Right lung (tissue), 5 donors: ENCODE results near the gene OPN4. TPM values are rescaled to one million over a fixed set of nuclear protein-coding genes. Genes with fewer than 3 reads are reported as not detected.

Source experiments
- DNase-seq, 2 donors: peaks; one replicate each; pipeline ENCODE4 v3.0.0-alpha.2; 2013
- polyA plus RNA-seq, 5 donors: library from polyadenylated mRNA; unstranded; fragments of 120-200 nt; gene quantifications; one replicate each; pipeline versions ENCODE4 v1.2.1 to v1.2.3, GENCODE V29; 2013; ENCODE audit warnings: inconsistent platforms in 1 of 5, low replicate concordance in 1 of 5; ENCODE audit not compliant: insufficient read length in 5 of 5, insufficient read depth in 1 of 5

The OPN4 gene
- polyA plus RNA-seq, 5 donors: 0.05 TPM; not detected in 4

DNA sequence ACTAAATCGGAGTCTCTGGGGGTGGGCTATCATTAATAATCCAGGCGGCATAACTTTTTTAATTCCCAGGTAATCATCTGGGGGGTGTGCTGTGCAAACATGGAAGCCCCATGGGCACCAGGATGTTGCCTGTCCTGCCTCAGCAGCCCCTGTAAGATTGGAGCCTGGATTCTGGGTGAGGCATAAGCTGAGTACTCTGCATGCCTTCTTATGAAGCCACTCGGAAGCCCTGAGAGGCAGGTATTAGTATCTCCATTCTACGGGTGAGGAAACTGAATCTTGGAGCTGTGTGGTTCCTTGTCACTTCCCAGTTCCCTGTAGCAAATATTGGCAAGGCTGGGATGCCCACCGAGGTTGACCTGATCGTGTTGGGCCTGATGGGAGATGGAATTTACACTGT, 7.4 kb upstream of the OPN4 start:
- no peak for DNase-seq

DNA sequence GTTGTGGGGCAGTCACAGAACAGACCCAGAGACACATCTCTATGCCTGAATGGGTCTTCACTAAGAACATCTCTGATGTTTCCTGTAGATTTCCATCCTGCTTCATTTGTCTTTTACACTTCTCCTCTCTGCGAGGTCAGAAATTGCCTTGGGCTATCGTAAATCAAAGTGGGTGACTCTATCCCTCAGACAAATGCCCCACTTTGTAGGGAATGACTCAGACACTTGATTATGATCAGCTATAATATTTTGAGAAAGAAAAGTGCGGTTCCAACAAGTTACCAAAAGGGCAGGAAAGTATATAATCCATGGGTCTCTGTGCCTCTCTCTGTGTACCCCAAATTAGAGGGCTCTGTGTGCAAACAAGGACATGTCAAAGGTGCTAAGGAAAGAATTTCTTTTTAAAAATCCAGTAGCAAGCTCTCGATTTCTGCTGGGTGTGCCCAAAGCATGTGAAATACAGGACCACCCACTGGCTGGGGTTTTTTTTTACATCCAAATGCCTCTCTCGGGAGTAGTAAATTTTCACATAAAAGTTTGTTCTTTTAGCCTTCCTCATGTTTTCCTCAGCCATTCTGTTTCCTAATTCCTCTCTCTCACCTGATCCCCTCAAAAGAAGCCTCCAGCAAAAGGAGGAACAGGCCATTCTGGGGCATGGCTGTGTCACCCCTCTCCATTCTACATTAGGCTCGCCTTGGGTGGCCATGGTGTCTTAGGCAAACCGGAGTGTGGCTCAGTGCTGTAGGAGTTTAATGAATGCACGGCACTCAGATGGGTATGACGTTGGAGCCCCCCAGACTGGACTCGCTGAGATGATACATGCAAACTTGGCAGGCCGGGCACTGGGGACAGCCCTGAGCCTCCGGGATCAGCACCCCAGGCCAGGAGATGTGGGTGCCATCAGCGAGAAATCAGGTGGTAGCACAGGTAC, 6.3 kb upstream of the OPN4 start:
- no peak for DNase-seq

DNA sequence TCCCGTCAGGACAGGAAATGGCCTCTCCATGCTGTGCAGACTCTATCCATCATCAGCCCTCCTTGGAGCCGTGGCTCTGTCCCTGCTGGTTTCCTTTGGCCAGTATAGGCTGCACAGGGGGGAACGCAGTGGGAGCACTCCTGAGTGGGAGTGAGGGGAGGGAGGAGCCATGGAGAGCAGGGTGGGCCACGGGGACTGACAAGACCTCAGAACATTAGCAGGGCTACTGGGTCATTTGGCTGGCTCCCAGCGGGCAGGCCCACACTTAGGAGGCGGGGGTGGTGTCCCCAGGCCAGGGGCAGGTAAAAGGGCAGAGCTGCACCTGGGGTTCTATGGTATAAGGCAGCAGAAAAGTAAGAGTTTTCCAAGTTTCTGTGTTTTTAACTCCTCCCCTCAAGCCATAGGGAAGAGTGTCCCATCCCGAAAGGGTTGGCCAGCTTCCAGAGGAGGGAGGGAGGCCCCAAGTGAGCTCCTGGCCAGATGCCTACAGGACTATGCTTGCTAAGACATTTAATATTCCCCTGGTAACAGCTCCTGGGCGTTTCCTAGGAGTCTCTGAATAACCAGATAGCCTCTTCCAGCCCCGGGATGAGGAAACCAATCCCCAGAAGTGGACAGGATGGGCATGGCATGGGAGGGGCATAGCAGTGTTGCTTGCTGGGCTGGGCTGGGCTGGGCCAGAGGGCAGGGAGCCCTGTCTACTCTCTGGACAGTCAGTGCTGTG, 5.5 kb upstream of the OPN4 start:
- DNase-seq: peak; percentile 86 to 88

DNA sequence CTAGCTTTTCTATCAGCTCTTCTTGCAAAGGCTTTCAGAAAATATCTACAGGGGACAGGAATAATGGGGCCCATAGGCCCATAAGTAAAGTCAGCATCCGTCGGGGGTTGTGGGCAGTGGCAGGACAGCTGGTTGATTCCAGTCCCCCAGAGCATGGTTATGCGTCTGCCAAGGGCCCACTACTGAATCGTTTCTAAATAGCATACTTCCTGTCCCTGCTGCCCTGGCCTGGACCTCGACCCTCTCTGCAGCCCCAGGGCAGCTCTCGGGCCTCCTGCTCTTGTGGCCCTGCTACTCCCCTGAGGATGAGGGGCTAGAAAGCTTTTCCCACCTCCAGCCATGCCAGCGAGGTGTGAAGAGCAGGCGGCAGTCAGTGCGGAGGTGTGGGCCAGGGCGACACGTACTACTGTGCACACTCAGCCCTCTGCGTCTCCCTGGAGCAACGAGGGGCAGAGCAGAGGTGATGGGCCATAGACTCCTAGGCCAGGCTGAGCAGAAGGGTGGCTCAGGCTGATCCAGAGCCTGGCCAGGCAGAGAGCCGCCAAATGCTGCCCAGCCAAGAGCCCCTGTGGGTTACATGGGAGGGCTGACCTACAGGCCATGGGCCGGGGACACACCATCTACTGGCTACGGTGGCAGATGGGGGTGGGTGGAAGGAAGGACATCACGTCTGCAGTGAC, 4.7 kb upstream of the OPN4 start:
- no peak for DNase-seq

DNA sequence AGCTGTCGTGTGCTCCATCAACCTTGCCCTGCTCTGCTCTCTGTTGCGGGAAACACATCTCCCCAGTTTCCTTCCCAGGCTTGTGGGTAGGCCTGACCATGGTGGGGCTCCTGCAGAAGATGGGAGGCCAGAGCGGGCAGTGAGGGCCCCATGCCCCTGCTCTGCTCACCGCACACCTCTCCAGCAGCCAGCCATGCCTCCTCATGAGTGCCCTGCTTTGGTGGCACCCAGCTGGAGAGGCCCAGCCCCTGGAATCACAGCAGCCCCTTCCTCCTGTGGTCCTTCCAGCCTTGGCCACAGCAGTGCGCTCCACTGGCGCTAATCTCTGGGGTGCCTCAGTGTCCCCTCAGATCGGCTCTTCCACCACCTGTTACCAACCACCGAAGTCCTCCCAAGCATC, 4.2 kb upstream of the OPN4 start:
- DNase-seq: no peak

DNA sequence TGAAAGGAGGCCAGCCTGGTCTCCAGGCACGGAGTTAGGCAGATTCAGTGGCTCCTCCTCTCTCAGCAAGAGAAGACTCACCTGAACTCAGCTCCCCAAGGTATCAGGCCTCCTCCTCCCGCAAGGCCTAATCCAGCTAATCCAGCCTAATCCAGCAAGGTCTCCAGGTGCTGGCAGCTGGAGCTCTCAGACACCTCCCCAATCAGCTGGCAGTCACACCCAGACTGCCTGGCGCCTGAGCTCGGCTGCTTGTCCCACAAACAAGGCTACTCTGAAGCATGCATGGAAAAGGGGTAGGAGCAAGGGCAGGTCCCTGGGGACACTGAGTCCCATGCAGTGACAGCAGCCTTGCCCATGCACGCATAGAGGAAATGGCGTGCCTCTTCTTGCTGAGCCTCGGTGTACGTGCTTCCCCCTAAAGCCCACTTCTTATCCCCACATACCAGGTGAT, 3.3 kb upstream of the OPN4 start:
- no peak for DNase-seq

DNA sequence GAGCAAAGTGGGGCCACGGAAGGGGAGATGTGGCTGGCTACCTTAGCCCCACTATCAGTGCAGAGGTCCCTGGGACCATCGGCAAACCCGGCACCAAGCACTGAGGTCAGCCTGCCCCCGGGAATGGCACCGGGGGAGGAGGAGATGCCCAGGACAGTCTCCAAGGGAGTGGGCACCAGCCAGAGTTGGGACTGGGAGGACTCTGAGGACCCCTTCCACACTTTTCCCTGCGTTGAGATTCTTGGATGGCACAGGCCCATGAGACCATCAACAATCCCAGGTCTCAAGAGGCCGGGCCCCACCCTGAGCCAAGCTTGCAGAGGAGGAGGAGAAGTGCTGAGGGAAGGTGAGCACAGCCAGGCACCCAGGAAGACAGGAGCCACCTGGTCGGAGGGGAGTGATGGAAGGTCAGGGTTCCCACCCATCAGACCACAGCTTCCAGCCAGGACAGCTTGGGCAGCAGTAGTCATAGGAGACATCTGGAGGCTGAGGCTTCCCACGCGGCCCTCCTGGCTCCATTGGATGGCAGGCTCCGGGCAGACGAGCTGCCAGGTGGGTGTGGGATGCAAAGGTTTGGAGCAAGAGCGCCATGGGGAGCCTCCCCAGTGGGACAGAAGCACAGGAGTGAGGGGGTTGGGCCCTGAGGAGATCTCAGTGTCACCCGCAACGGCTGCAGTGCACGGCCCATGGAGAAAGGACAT, 2.6 kb upstream of the OPN4 start:
- DNase-seq: no peak

DNA sequence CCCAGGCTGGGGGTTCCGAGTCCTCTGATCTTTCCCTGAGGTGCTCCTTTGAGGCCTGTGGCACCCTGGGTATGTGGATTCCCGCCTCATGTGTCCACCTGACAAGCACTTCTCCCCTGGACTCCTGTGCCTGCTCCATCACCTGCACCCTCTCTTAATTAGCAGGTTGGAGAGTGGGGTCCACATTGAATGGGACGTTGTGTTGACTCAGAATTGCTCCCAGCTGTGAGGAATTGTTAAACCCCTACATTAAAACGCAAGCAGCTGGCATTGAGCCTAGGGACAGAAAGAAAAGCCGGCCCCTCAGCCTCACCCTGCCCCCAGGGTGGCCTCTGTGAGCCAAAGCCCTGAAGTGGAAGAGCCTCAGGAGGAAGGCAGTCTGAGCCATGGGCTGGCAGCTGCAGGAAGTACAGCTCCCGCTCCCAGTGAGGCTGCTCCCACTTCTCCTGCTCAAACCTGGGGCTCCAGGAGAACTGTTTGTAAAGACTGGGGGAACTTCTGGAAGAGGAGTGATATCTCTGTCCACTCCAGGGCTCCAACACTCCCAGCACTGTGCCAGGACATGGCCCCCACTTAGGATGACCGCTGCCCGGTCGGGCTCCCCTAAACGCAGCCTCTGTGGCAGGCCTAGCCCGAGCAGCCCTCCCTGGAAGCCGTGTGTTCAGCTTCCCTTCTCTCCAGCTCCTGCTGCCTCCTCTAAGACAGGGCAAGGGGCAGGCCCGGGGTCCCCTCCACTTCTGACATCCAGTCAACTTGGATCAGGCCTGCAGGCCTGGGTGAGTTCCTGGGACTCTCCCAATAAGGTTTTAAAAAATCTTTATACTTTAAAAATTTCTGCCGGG, 1.8 kb upstream of the OPN4 start:
- DNase-seq: peak; percentile 69 to 71

DNA sequence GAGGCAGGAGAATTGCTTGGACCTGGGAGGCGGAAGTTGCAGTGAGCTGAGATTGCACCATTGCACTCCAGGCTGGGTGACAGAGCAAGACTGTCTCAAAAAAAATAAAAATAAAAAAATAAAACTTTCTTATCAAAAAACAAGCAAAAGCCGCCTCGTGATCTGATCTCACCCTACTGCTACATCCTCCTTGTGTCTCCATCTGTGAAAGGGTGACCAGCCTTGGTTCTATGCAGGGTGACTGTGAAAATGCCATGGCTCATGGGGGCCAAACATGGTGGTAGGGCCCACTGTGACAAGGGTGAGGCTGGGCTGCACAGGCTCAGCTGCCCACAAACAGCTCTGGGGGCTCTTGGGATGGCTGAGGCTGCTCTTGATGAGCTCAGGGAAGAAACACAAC, 968 bp upstream of the OPN4 start:
- DNase-seq: no peak

DNA sequence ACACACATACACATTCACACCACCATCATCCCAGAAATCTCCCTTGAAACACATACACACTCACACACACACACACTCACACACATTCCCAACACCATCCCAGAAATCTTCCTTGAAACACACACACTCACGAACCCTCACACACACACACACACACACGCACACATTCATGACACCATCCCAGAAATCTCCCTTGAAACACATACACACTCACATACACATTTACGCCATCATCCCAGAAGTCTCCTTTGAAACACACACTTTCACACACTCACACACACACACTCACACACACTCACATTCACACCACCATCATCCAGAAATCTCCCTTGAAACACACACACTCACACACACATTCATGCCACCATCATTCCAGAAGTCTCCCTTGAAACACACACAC, 360 bp upstream of the OPN4 start:
- no peak for DNase-seq

DNA sequence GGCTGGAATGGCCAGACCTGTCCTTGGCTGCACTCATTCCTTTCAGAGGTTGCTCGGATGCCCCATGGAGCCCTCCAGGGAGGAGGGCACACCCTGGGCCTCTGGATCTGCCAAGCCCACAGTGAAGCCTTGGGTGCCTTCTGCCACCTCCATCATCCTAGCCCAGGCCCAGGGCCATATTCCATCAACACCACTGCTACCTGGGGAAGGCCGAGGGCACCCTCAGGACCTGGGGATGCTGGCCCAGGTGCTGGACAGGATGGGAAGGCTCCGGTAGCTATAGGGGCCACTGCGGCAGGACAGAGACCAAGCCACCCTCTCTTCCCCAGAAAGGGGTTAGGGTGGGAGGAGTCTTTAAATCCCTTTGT, 810 bp downstream of the OPN4 start:
- DNase-seq: no peak

DNA sequence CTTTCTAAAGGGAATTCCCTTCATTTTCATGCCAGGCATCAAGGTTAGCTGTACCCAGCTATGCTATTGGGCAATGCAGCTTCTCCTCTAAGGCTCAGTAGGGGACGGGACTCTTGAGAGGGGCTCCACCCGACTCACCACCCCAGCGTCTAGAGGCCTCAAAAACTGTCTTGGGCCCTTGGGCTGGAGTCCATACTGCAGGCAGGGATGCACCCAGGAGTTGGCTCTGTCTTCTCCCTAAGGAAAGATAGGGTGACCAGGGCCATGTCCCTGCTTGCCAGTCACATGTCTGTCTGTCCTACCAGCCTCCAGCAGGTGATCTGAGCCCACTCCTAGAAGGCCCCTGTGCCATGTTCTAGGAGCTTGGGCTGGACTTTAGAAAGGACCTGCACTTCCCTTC, 1.2 kb downstream of the OPN4 start:
- DNase-seq: no peak

DNA sequence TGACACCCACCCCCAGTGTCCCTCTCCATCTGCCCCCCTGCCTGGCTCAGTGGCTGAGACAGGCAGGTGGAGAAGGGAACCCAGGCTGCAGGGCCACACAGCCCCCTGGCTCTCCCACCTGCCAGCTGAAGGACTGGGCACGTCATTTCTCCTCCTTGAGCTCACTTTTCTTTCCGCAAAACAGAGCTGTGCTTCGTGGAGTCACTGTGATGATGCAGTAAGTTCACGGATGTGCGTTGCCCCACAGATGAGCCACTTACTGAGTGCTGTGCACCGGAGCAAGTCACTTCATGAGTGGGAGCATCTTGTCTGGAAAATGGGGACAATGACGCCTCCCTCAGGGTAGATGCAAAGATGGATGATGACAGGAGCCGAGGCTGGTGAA, 2.7 kb downstream of the OPN4 start:
- DNase-seq: no peak

DNA sequence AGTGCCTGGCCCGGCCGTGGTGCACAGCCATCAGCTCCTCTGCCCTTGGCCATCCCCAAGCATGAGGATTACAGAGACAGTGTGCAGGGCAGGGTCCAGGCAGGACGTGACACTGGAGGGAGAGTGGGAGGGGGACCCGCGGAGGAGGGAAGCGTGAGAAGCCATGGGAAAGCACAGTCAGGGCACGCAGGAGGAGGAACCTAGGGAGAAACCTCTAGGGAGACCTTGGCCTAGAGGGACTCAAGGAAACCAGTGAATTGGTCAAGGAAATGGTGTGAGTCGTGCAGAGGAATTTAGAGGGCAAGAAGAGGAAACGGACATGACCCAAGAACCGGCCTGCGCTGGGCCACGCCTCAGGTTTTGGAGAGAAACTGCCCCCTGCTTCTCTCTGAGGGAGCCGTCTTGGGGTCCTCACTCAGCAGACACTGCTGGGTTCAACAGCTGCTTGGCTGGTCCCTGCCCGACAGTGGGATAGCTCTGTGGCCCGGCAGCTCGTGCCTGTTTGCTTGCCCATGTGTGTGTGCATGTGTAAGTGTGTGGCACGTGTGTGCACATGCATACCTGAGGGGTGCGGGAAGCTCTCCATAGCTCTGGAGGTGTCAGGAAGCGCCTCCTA, 3.2 kb downstream of the OPN4 start:
- no peak for DNase-seq

DNA sequence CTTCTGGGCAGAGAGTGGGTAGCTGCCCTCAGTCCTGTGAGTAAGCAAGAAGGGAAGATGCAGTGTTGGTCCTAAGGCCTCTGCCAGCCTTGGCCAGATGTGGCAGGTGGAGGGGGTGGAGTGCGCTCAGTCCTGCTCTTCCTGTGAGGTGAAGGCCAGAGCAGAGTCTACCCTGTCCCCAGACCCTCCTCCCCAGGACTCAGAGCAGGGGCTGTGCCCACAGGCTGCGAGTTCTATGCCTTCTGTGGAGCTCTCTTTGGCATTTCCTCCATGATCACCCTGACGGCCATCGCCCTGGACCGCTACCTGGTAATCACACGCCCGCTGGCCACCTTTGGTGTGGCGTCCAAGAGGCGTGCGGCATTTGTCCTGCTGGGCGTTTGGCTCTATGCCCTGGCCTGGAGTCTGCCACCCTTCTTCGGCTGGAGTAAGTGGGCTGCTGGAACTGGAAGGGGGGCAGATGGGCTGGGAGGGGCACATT, 4.0 kb downstream of the OPN4 start:
- DNase-seq: no peak

DNA sequence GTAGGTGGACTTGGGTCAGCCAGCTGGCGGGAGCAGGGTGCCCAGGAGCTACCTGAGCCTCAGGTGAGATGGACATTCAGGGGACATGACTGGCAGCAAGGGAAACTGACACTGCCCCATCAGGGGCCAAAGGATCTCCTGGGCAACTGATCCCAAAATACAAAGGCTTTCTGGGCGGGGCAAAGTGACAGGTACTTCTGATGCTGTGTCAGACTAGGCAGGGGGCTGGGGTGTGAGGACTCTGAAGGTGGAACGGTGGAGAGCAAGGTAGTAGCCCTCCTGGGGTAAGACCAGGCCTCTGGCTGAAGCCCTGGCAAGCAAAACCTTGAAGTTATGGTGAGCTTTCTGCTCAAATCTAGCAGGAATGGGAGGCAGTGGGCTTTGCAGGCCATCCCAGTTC, 4.4 kb downstream of the OPN4 start:
- DNase-seq: no peak

DNA sequence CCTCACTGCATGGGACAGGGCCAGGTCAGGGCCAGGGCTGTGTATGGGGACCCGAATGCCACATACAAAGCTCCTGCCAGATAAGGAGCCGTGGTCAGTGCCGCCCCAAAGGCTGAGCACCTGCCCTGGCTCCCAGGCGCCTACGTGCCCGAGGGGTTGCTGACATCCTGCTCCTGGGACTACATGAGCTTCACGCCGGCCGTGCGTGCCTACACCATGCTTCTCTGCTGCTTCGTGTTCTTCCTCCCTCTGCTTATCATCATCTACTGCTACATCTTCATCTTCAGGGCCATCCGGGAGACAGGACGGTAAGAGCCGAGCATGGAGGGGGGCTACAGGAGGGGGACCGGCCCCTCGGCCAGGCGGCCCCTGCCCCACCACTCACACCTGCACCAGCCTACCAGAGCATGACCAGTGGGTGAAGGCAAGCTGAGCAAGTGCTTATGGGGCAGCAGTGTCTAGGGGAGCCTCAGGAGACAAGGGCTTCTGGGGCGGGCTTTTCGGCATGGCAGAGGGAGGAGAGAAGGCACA, 4.9 kb downstream of the OPN4 start:
- no peak for DNase-seq

DNA sequence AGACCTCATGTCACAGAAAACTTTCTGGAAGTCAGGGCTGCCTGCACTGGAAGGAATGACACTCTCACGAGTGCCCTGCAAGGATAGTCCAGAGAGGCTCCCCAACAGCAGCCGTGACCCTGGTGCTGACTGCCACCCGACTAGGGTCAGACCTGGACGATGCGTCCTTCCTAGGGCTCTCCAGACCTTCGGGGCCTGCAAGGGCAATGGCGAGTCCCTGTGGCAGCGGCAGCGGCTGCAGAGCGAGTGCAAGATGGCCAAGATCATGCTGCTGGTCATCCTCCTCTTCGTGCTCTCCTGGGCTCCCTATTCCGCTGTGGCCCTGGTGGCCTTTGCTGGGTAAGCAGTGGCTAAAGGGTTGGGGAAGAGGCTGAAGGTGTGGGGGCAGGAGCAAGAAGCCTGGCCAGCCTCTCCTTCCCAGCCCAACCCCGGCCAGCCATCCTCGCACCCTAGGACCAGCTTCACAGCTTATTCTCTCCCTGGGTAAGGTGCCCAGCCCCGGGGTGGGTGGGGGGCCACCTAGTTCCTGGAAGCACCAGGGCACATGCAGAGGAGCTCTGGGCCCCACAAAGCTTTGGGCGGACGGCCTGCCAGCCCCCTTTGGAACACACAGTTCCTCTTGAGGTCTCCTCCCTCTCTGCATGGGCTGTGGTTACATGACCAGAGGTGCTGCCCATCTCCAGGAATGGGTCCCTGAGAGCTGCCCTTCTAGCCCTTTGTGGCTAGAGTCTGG, 5.5 kb downstream of the OPN4 start:
- DNase-seq: no peak
